Measurements from ENCODE around the gene LUZP2. TPM values are rescaled to one million over a fixed set of nuclear protein-coding genes. Genes with fewer than 3 reads are reported as not detected.

LUZP2 gene
- total RNA-seq, 4 donors from 2014 or later: 0.16 to 0.17 TPM; not detected in 2

GRCh38 chr11:24779791-24780190 is 282.9 kb downstream of the LUZP2 start:
- TF ChIP-seq CTCF (IDR thresholded peaks at IDR 0.05) (no peak), EP300 (IDR thresholded peaks at IDR 0.05) (no peak), POLR2AphosphoS5 (IDR thresholded peaks at IDR 0.05) (no peak), POLR2A (IDR thresholded peaks at IDR 0.05) (no peak)
- no peaks in the 10 kb centered on the region for H3K36me3 ChIP-seq
- H3K27me3 ChIP-seq: no peaks in the 10 kb centered on the region
- no peaks in the 10 kb centered on the region for H3K9me3 ChIP-seq
- no peak overlapping the region for H3K4me3 ChIP-seq
- no peaks in the 10 kb centered on the region for H3K4me1 ChIP-seq
- H3K27ac ChIP-seq: no peak overlapping the region
- WGBS, 2 donors (ENCODE audit: low coverage in 1 of 2): 74 to 80% methylated on average over 2 of the region's 2 CpGs
- ATAC-seq: no peak

- H3K4me1 ChIP-seq: no peaks in the 10 kb centered on the region
- no peaks in the 10 kb centered on the region for H3K9me3 ChIP-seq
- H3K4me3 ChIP-seq: no peak overlapping the region
- TF ChIP-seq EP300 (IDR thresholded peaks at IDR 0.05) (no peak), CTCF (IDR thresholded peaks at IDR 0.05) (no peak)
- no peak for ATAC-seq
- H3K36me3 ChIP-seq: no peaks in the 10 kb centered on the region
- no peaks in the 10 kb centered on the region for H3K27me3 ChIP-seq
- no peak overlapping the region for H3K27ac ChIP-seq
These were observed 284.4 kb downstream of the LUZP2 start for GRCh38 chr11:24781288-24781687.

GRCh38 chr11:24793479-24793878 is 296.6 kb downstream of the LUZP2 start:
- Histone ChIP-seq H3K36me3 (no peaks in the 10 kb centered on the region), H3K9me3 (no peaks in the 10 kb centered on the region), H3K27me3 (no peaks in the 10 kb centered on the region), H3K4me1 (no peaks in the 10 kb centered on the region), H3K4me3 (no peak overlapping the region), H3K27ac (no peak overlapping the region)
- no peak for TF ChIP-seq CTCF (IDR thresholded peaks at IDR 0.05)
- no peak for TF ChIP-seq EP300 (IDR thresholded peaks at IDR 0.05)
- TF ChIP-seq POLR2A (IDR thresholded peaks at IDR 0.05): no peak
- no peak for TF ChIP-seq POLR2AphosphoS5 (IDR thresholded peaks at IDR 0.05)
- no peak for ATAC-seq
- 48 to 67% methylated on average over 2 of the region's 2 CpGs for WGBS, 2 donors (ENCODE audit: low coverage in 1 of 2)

- TF ChIP-seq CTCF (IDR thresholded peaks at IDR 0.05) (no peak), POLR2AphosphoS5 (IDR thresholded peaks at IDR 0.05) (no peak), POLR2A (IDR thresholded peaks at IDR 0.05) (no peak), EP300 (IDR thresholded peaks at IDR 0.05) (no peak)
- Histone ChIP-seq H3K27me3 (no peaks in the 10 kb centered on the region), H3K36me3 (no peaks in the 10 kb centered on the region), H3K9me3 (no peaks in the 10 kb centered on the region), H3K4me3 (no peak overlapping the region), H3K27ac (no peak overlapping the region), H3K4me1 (no peaks in the 10 kb centered on the region)
- no peak for ATAC-seq
- WGBS, 2 donors (ENCODE audit: low coverage in 1 of 2): 92 to 100% methylated on average over 1 of the region's 1 CpG
These were observed 297.2 kb downstream of the LUZP2 start for GRCh38 chr11:24794064-24794463.

- Histone ChIP-seq H3K27ac (no peak overlapping the region), H3K4me3 (no peak overlapping the region), H3K4me1 (no peaks in the 10 kb centered on the region), H3K36me3 (no peaks in the 10 kb centered on the region), H3K27me3 (no peaks in the 10 kb centered on the region), H3K9me3 (no peaks in the 10 kb centered on the region)
- no peak for ATAC-seq
- TF ChIP-seq POLR2AphosphoS5 (IDR thresholded peaks at IDR 0.05): no peak
- TF ChIP-seq CTCF (IDR thresholded peaks at IDR 0.05): no peak
- no peak for TF ChIP-seq POLR2A (IDR thresholded peaks at IDR 0.05)
- no peak for TF ChIP-seq EP300 (IDR thresholded peaks at IDR 0.05)
- 21 to 38% methylated on average over 2 of the region's 2 CpGs for WGBS, 2 donors (ENCODE audit: low coverage in 1 of 2)
These were observed 308.8 kb downstream of the LUZP2 start for GRCh38 chr11:24805671-24806070.

Measured in gastroesophageal sphincter (tissue), 4 donors.